K562 (cell line): ENCODE results near the gene MDFIC2. TPM values are rescaled to one million over a fixed set of nuclear protein-coding genes. Genes with fewer than 3 reads are reported as not detected.
"Not testable (repeated sequence)": the region's sequence is repeated elsewhere in the genome, so short reads cannot be mapped to it uniquely, and the experiment has no call there.

Experiments
- ATAC-seq: fragments of 200-7000 bp; cut with Tn5 transposase; 3 replicates; pipeline ENCODE4 v1.9.1; 2020; ENCODE audit warnings: moderate library complexity
- BruUV-seq: library from RNA; stranded (reverse); fragments of 400-500 nt; replicated peaks from 2 replicates; lab custom pipeline; 2021; lab: Mats Ljungman, UMichigan
- CTCF ChIA-PET: fragments of 300-600 bp; formaldehyde crosslinking; extraction: SDS; loops from one replicate; lab custom pipeline; 2021; ENCODE audit warnings: low intra/inter-chr PET ratio; lab: Yijun Ruan, JAX
- POLR2A ChIA-PET: fragments of 300-600, 350-650 bp; sonication (Branson Sonifier 250); formaldehyde crosslinking; extraction: SDS; loops from one replicate; lab custom pipeline; 2021; ENCODE audit warnings: antibody characterized with exemption, inconsistent platforms; lab: Yijun Ruan, JAX
- DNase-seq, 4 experiments: peaks; one replicate each; pipeline versions ENCODE4 v3.0.0 to v3.0.0-alpha.2; 2011 to 2018; ENCODE audit warnings: low spot score in 3 of 4, mixed read lengths in 3 of 4; ENCODE audit errors: extremely low read depth in 1 of 4
- FAIRE-seq: peaks from 2 replicates; lab custom pipeline; 2011; peaks lifted over from hg19 to GRCh38; lab: Jason Lieb, UNC
- H2AFZ ChIP-seq: 2 replicates; pipeline ENCODE4 v1.6.0; 2011; ENCODE audit warnings: low read depth, low read length, control low read depth, inconsistent platforms
- H3K27ac ChIP-seq: fragments of 200-600 bp; 3 replicates; pipeline ENCODE4 v1.8.0; 2011; ENCODE audit warnings: low read depth, mild to moderate bottlenecking, control low read depth, inconsistent platforms, low read length, moderate library complexity, mixed read lengths; ENCODE audit errors: extremely low read depth
- H3K27me3 ChIP-seq, 2 experiments: fragments of 300-600 bp in 1 of 2; 2 replicates in 1 of 2; 3 replicates in 1 of 2; pipeline versions ENCODE4 v1.6.0 to v1.8.0; 2011; ENCODE audit warnings: inconsistent platforms in 2 of 2, low read length in 2 of 2, mild to moderate bottlenecking in 1 of 2, mixed read lengths in 1 of 2, moderate library complexity in 1 of 2; ENCODE audit not compliant: control insufficient read depth in 2 of 2, insufficient read depth in 2 of 2
- H3K36me3 ChIP-seq: fragments of 300-600 bp; 3 replicates; pipeline ENCODE4 v1.8.0; 2011; ENCODE audit warnings: mild to moderate bottlenecking, low read length, inconsistent platforms; ENCODE audit not compliant: control insufficient read depth, insufficient read depth
- H3K4me1 ChIP-seq, 2 experiments: fragments of 200-600 bp in 1 of 2; replicated peaks in 1 of 2; 2 replicates in 1 of 2; 3 replicates in 1 of 2; pipeline versions ENCODE4 v1.5.1 to v1.8.0; 2011; ENCODE audit warnings: inconsistent platforms in 2 of 2, low read length in 2 of 2, mild to moderate bottlenecking in 1 of 2, mixed read lengths in 1 of 2, moderate library complexity in 1 of 2; ENCODE audit not compliant: control insufficient read depth in 2 of 2, insufficient read depth in 2 of 2
- H3K4me2 ChIP-seq: 2 replicates; pipeline ENCODE4 v1.6.1; 2011; ENCODE audit warnings: low read length, control low read depth, inconsistent platforms, mixed read lengths; ENCODE audit not compliant: insufficient read depth
- H3K4me3 ChIP-seq: fragments of 200-600 bp; sonication (generic), shearing (Covaris generic); 2 replicates; pipeline ENCODE4 v1.5.1; 2016; ENCODE audit warnings: control low read depth, inconsistent platforms
- H3K79me2 ChIP-seq: fragments of 200-600 bp; 3 replicates; pipeline ENCODE4 v1.8.0; 2011; ENCODE audit warnings: low read length, inconsistent platforms; ENCODE audit not compliant: control insufficient read depth, insufficient read depth
- H3K9ac ChIP-seq, 2 experiments: 2 replicates each; pipeline versions ENCODE4 v1.6.0 to v1.6.1; 2011; ENCODE audit warnings: low read depth in 2 of 2, low read length in 2 of 2, control low read depth in 1 of 2, inconsistent platforms in 1 of 2, mild to moderate bottlenecking in 1 of 2, mixed read lengths in 1 of 2; ENCODE audit not compliant: insufficient read depth in 1 of 2
- H3K9me1 ChIP-seq: one replicate; pipeline ENCODE4 v1.6.0; 2011; ENCODE audit warnings: inconsistent platforms, mild to moderate bottlenecking, low read length, moderate library complexity; ENCODE audit not compliant: control insufficient read depth, insufficient read depth
- H3K9me3 ChIP-seq: replicated peaks from 2 replicates; pipeline ENCODE4 v1.5.1; 2011; ENCODE audit warnings: low read depth, low read length, inconsistent platforms; ENCODE audit not compliant: control insufficient read depth, insufficient read depth
- H4K20me1 ChIP-seq: replicated peaks from 2 replicates; pipeline ENCODE4 v1.6.1; 2011; ENCODE audit warnings: low read length, inconsistent platforms, mixed read lengths; ENCODE audit not compliant: control insufficient read depth, insufficient read depth
- MAFK ChIP-seq: IDR thresholded peaks from 2 replicates; pipeline ENCODE4 v1.6.1; 2011; ENCODE audit warnings: low read length, improper control_type of control experiment
- MTA2 ChIP-seq: fragments of 450-650 bp; IDR thresholded peaks from 2 replicates; pipeline ENCODE4 v1.6.1; 2016; ENCODE audit warnings: low read depth
- NFE2 ChIP-seq: IDR thresholded peaks from 2 replicates; pipeline ENCODE4 v1.6.1; 2014; ENCODE audit warnings: antibody characterized with exemption, low read depth
- WGBS: fragments of 100-300 bp; shearing (Covaris generic); methylation state at CpG from one replicate; pipeline ENCODE4 v1.1.6; 2016; ENCODE audit warnings: low coverage, mixed read lengths; ENCODE audit not compliant: insufficient coverage; ENCODE audit errors: missing lambda C conversion rate; 5-methylcytosine and 5-hydroxymethylcytosine counted together
- in situ Hi-C: fragments of 300-500 bp; cut with MboI; formaldehyde crosslinking; loops from 4 replicates; pipeline ENCODE4 v1.15.0; 2018; ENCODE audit warnings: inconsistent platforms, mixed read lengths
- intact Hi-C: fragments of 100-400 bp; cut with micrococcal nuclease; formaldehyde crosslinking; loops from 2 replicates; pipeline ENCODE4 v1.14.2; 2022
- polyA plus RNA-seq, 8 experiments: library from polyadenylated mRNA; depleted of rRNA in 4 of 8; stranded (reverse) in 5 of 8; unstranded in 3 of 8; fragments of >200 nt; fragmentation: Nextera tagmentation in 2 of 8; fragmentation: Illumina TruSeq in 1 of 8; extraction: Ambion mirVana in 2 of 8; extraction: Trizol in 1 of 8; gene quantifications; 2 replicates each; pipeline versions ENCODE4 v1.2.1 to v1.2.3, GENCODE V29; 2011 to 2014; ENCODE audit warnings: inconsistent platforms in 1 of 8, missing spikeins in 1 of 8
- total RNA-seq, 7 experiments: library from RNA; depleted of rRNA in 6 of 7; stranded (reverse); fragments of >200 nt in 6 of 7; fragmentation: Illumina TruSeq in 2 of 7; extraction: Trizol in 2 of 7; gene quantifications; 2 replicates each; pipeline versions ENCODE4 v1.2.1 to v1.2.3, GENCODE V29; 2011 to 2021; ENCODE audit warnings: low replicate concordance in 1 of 7
- TF ChIP-seq, protein P1 (sequence below): fragments of 450-650 bp; formaldehyde crosslinking; IDR thresholded peaks from 2 replicates; pipeline ENCODE4 v1.4.0; 2020; ENCODE audit warnings: mild to moderate bottlenecking, mixed read lengths

The MDFIC2 gene
- total and polyA plus RNA-seq, 9 of the 15 experiments (the other 6 are each of a cell fraction or from before 2014, with no cell fraction given) = not detected

DNA sequence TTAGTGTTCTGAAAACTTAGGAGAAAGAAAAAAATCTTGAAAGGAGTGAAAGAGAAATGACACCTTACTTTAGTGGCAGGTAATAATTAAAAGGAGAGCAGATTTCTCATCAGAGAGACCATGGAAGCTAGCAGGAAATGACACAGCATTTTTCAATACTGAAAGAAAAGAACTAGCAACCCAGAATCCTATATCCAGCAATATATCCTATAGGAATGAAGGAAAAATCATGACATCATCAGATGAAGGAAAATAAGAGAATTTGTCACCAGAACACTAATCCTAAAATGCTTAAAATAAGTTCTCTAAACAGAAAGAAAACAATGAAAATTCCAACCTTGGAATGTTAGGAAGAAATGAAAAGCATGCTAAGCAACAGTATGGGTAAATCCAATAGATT, 39.8 kb upstream of the MDFIC2 start:
- ChIA-PET POLR2A (no interaction called here), CTCF (no interaction called here)
- Histone ChIP-seq H3K4me2 (no peak overlapping the region), H3K79me2 (no peaks in the 10 kb centered on the region), H3K9me3 (no peaks in the 10 kb centered on the region), H3K9me1 (no peaks in the 10 kb centered on the region), H3K27me3 (no peaks in the 10 kb centered on the region; a peak in 1 of 5 replicates), H3K9ac (no peak overlapping the region), H3K4me3 (no peak overlapping the region), H3K27ac (no peak overlapping the region), H2AFZ (no peak overlapping the region), H3K36me3 (no peaks in the 10 kb centered on the region), H3K4me1 (no peaks in the 10 kb centered on the region), H4K20me1 (no peaks in the 10 kb centered on the region)
- ATAC-seq = no peak
- TF ChIP-seq MTA2 (no peak), NFE2 (peak; percentile 50; the same call in 1 of the 2 replicates)
- in situ Hi-C loops (no loop called here), intact Hi-C loops (no loop called here)
- DNase-seq = no peak
- FAIRE-seq = no peak
- no TSS peak for BruUV-seq

DNA sequence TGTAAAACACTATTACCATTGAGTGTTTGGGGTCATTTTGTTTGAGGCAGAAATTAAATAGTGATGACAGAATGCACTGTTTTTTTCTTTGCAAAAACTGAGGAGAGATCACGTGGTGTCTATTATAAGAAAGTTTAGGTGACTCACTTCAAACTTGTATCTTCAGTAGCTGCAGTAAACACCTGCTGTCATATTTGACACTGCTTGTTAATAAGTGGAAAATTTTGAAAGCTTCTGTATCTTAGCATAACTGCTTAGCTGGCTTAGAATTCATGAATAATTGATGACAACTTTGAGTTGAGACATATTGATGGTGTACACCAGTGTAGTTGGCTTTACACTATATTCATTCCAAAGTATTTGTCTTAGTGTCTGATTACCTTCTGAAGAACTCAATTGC, 29.7 kb upstream of the MDFIC2 start:
- no peaks in the 10 kb centered on the region for H4K20me1 ChIP-seq
- ATAC-seq (no peak), DNase-seq (no peak), FAIRE-seq (no peak)
- no peaks in the 10 kb centered on the region for H3K4me1 ChIP-seq
- WGBS = 0% methylated on average over 1 of the region's 1 CpG
- H3K27me3 ChIP-seq = no peaks in the 10 kb centered on the region
- ChIA-PET POLR2A (no interaction called here), CTCF (no interaction called here)
- no peaks in the 10 kb centered on the region for H3K9me3 ChIP-seq
- no peak overlapping the region for H3K9ac ChIP-seq
- H3K27ac ChIP-seq = no peak overlapping the region
- intact Hi-C loops = no loop called here
- H3K79me2 ChIP-seq = no peaks in the 10 kb centered on the region
- no peak overlapping the region for H3K4me2 ChIP-seq
- no peaks in the 10 kb centered on the region for H3K9me1 ChIP-seq
- in situ Hi-C loops = no loop called here
- no peaks in the 10 kb centered on the region for H3K36me3 ChIP-seq
- TF ChIP-seq MAFK = no peak
- TF ChIP-seq, protein P1, sequence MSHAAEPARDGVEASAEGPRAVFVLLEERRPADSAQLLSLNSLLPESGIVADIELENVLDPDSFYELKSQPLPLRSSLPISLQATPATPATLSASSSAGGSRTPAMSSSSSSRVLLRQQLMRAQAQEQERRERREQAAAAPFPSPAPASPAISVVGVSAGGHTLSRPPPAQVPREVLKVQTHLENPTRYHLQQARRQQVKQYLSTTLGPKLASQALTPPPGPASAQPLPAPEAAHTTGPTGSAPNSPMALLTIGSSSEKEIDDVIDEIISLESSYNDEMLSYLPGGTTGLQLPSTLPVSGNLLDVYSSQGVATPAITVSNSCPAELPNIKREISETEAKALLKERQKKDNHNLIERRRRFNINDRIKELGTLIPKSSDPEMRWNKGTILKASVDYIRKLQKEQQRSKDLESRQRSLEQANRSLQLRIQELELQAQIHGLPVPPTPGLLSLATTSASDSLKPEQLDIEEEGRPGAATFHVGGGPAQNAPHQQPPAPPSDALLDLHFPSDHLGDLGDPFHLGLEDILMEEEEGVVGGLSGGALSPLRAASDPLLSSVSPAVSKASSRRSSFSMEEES (CRISPR knock-in tag) = peak; percentile 58
- BruUV-seq = no TSS peak
- H3K4me3 ChIP-seq = no peak overlapping the region
- no peak overlapping the region for H2AFZ ChIP-seq

DNA sequence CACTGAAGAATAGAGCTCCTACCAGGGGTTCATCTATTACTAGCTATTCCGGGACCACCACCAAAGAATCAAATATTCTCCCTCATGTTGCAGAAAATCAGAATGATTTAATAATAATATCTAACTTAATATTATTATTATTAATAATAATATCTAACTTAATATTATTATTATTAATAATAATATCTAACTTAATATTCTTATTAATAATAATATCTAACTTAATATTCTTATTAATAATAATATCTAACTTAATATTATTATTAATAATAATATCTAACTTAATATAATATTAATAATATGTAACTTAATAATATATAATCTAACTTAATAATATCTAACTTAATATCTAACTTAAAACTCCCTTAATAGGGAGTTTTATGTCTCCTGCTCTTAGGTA, 24.4 kb upstream of the MDFIC2 start:
- H3K9ac ChIP-seq, H3K36me3 ChIP-seq, H3K9me3 ChIP-seq, DNase-seq, H3K27ac ChIP-seq, intact Hi-C loops, H3K79me2 ChIP-seq, H3K4me1 ChIP-seq, H3K9me1 ChIP-seq, H3K4me3 ChIP-seq, H3K4me2 ChIP-seq, CTCF ChIA-PET, H3K27me3 ChIP-seq, H4K20me1 ChIP-seq, FAIRE-seq, in situ Hi-C loops, ATAC-seq, BruUV-seq, H2AFZ ChIP-seq: not testable (repeated sequence)
- POLR2A ChIA-PET = interaction anchor here (0.7 kb wide), 1 partner anchor 105 kb away, joined by 3 read pairs; no protein-coding TSS in a partner anchor
- WGBS = 0% methylated on average over 1 of the region's 1 CpG
